Measurements from ENCODE around the gene ZEB2.

Gene ZEB2

DNA sequence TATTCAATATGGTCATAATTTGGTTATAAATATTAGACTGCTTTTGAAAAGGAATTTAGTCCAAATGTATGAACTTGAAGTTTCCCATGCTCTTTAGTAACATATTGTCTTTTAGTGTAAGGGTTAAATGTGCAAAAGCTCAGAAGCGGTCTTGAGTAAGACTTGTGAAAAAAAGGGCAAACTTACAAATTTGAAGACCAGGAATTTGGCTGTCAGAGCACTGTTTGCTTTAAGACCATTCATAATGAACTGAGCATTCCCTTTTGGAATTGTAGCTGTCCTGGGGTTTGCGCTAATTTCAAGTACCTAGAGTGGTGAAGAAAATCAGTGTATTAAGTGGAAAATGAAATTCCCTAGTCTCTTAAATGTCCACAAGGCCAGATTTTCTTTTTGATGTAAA lies 6.9 kb upstream of the ZEB2 start:
- no peak for DNase-seq

DNA sequence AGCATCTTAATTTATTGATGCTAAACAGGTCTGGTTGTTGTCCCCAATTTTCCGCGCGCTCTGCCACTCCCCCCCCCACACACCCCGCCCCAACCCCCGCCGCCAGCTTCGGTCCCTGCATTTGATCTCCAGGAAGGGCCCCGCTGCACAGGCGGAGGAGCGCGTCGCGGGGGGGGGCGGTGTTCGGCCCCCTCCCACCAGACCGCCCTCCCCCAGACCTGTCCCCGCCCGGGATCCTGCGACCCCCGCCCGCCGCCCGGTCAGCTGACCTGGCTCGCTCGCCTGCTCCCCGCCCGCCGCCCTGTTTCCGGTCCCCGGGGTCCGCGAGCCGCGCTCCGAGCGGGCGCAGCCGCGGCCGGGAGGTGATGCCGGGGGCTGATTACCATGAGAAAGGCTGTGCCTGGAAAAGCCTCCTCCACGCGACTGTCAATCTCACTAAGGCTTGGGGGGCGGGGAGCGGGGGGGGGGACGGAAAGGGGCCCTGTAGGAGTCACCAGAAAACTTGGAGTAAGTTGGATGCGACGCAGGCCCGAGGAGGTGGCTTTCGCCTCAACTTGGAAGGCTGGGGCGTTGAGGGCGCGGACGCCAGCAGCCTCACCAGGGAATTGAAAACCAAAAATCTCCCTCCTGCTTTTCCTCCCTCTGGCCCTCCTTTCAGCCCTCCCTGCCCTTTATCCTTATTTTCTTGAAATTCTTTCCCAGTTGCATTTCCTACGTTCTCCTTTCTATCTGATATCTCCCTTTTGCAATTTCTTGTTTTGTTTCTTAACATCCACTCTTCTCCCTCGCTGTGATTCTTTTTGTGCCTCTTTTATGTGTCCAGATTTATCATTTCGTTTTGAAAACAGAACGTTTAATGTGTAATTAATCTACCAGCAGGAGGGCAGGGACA lies 4.4 kb upstream of the ZEB2 start:
- peak; percentile 40 for DNase-seq

DNA sequence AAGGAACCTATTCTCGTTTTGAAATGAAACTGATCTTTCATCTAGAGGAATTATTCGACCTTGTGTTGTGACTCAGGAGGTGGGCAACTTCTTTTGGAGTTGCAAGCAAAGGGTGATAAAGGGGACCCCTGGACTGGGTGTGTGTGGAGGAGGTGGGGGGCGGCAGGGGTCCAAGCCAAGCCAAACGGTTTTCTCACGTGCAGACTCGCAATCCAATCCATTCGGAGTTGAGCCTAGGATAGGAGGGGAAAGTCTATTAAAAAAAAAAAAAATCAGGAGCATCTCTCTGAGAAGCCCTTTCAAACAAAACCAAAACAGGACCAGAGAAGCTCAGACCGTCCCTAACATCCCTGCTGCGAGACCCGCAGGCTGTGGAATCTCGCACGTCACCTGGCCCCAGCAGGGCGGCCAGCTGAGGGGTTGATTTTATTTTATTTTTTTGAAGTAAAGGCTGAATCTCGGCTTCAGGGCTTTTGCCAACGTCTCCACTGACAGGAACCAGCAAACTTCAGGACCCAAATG lies 3.7 kb upstream of the ZEB2 start:
- DNase-seq = no peak

DNA sequence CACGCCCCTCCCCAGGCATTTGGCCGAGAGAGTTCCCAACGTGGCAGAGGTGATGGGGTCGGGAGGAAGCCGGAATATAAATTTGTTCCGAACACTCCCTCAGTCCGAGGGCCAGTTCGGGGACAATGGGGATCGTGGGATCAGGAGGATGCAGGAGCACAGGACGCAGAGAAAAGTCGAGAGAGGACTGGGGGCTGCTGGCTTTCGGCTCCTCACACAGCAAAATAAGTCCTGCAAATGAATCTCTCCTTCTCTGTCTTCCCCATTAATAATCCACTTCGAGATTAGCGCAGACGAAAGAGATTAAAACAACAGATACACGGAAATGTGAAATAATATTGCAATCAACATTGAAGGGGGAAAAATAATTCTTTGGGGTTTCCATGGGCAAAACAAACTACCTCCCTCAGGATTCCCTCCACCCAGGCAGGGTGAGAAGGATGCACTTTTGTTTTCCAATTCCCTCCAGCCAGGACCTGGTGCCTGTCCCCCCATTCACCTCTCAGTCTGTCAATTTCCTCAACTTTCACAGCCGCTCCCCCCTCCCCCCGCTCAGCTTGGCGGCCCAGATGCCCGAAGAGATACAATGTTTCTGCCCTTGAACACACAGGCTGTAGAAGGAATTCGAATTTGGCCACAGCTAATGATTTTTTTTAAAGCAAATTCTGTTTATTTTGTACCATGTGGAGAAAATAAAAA lies 3.1 kb upstream of the ZEB2 start:
- no peak for DNase-seq

DNA sequence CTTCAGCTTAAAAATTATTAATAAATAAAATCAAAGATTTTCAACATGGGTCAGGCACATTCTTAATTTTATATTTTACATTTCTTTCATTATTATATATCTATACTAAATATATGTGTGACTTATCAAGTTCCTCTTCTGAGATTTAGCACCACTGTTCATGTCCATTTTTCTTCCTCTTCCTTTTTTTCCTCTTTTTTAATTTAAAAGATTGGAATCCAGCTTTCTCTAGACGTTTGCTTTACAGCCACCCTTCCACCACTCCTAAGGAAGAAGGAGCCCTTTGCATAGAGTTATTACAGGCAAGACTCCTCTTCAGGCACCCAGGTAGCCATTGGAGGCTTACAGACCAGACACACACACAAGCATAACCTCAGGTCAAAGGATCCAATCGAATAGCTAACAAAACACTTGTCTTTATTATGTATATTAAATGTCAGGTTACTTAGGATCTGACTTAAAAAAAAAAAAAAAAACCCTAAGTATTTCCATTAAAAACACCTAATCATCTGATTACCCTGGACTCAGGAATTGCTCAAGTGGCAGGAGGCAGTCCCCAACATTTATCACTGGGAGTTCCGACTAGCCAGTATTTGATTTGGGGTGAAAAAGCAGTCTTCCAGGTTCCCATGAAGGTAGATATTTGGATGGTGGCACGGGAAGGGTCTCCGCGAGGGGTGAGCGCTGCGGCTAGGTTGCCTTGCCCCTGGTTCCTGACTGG lies 2.4 kb upstream of the ZEB2 start:
- DNase-seq = no peak

DNA sequence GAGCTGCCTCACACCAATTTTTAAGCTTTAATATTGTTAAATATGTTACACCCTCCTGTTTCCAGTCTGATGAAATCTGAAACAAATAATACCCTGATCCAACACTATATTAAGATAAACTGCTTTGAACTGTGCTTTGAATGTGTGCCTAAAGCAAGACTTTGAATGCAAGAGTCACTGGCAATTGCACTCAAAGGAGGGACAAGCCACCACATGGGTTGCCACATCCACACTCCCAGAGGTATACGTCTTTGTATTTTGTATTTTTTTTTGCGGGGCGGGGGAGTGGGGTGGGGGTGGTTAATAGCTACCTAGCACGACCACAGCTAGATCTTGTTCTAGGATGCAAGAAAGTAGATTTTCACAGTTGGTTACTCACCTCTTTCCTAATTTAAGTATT lies 1.8 kb upstream of the ZEB2 start:
- no peak for DNase-seq

DNA sequence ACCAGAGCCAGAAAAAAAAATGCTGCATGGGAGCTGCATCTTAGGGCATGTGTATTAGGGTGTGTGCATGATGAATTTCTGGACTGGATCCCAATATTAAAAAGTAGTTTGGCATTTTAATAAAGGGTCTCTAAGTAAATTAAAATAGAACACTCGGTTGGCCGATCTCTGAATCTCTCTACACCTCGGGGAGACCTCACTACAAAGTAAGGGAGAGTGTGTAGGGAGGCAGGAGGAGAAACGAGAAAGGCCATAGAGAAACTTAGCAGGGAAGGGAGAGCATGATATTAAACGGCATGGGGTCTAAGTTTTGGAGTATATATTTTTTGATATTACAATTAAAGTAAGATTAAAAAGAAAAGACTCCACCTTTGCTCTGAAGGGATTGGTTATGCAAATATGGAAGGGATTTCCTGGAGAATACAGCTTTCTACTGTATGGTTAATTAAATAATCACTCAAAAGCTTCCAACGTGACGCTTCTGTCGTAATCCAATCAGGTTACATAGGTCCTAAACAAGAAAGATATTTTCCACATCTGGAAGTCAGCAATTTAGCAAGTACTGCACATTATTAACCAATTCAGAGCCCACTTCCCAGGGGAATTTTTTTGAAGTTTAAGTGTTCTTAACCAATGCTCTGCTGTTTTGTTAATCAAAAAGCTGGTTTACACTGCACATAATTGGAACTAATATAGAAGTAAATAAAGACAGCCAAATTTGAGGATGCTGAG lies 1.0 kb upstream of the ZEB2 start:
- no peak for DNase-seq

DNA sequence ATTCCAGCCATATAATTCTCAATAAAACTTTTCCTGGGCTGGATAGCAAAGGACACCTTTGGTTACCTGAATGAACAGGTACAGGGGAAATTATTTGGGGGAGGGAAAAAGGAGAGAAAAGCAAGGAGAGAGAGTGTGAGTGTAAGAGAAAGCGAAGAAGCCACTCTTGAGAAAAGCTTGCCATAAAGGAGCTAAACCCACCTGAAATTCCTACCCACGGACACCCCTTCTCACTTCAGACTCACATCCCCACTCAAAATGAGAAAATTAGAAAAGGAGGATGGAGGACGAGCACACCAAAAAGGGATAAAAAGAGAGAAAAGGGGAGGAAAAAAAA lies 354 bp downstream of the ZEB2 start:
- no peak for DNase-seq

DNA sequence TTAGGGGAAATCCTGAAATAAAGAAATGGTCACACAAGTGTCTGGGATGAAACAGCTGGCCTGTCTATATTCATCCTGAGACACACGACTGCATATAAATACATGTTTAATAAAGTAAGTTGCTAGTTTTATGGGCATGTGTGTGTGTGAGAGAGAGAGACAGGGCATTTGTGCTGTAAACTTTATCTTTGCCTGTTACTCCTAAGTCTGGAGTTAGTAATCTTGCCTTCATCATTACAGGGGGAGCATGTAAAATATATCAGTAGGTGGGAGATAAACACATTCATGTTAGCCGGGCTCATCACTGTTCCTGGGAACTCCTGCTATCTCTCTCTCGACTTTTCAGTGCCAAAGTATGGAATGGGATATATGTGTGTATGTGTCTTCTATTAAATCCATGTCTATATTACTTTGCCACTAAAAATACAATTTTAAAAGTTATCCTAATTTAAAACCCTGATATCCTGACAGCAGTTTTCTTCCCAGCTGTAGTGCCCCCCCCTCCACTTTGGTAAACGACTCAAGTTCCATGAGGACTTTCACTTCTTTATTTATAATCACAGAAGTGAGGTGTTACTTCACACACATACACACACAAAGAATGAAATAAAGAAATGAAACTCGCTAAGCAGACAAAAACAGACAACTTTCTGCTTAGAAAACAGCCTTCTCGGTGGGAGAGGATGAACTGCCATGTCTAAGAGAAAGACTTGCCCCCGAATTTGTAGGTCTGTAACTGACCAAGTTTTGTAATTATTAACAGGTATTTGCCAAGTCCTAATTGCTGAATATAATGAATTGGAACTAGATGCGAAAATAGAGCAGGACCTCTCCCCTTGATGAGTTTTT lies 947 bp downstream of the ZEB2 start:
- no peak for DNase-seq

DNA sequence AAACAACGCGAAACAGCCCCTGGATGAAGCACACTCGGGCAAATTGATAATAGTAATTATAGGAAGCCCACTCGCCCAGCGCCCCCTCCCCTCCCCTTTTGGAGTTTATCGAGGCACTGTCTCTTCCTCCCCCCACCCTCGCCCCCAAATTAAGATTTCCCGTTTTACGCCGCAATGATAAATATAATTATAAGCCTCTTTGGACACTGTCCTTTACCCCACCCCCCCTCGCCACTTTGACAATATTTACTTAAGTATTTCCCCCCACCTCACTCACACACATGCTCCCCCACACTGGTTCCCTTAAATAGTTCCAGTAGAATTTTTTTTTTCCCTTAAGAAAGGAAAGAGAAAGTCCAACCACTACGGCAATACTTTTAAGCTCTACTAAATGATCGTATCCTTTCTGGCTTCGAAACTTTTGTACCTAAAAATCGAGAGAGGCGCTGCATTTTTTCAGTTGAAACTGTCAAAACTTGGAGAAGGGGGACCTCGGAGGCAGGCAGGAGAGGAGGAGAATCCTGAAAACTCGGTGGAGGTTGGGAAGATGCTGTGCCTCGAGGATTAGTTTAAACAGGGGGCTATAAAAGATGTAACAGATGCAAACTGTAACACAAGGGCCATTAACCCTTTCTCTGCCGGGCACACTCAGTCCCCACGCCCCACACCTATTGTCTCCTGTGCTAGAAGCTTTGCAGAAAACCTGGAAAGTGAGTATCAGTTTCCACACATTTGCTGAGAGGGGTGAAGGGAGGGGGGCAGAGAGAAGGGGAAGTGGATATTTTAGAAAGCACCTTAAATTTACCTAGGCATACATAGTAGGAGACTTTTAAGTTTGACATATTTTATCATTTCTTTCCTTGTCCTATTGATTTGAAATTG lies 1.8 kb downstream of the ZEB2 start:
- DNase-seq = no peak

DNA sequence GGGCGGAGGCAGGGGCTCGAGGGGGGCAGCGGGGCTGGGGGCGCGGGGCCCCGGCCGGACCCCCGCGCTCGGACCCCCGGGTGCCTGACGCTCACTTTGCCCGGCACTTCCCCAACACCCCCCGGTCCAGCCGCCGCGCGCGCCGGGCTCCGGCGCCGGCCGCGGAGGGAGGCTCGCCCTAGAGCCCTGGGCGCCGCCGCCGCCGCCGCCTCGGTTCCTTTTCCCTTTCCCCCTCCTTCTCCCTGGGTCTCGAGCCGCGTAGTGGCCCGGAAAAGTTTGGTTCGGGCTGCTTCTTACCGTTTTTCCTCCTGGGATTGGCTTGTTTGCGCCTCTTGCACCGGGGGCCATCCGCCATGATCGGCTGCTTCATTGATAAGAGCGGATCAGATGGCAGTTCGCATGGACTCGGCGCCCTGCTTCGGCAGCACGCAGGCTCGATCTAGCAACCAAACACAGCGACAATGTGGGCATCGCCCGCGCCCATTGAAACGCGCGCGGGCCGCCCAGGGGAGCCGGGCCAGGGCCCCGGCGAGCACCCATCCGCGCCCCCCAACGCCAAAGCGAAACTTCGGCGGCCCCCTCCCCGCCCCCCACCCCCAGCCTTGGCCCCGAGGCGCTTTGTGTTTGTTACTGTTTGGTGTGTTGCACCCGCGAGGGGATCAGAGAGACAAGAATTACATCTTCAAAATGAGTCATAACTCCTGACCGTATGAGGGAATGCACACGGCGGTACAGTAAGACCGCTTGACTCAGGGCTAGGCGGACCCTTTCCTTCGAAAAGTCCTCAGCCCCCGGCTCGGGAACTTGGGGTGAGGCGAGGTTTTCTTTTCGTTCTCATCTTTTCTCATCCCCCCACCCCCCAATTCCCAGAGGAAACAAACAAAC lies 2.7 kb downstream of the ZEB2 start:
- no peak for DNase-seq

DNA sequence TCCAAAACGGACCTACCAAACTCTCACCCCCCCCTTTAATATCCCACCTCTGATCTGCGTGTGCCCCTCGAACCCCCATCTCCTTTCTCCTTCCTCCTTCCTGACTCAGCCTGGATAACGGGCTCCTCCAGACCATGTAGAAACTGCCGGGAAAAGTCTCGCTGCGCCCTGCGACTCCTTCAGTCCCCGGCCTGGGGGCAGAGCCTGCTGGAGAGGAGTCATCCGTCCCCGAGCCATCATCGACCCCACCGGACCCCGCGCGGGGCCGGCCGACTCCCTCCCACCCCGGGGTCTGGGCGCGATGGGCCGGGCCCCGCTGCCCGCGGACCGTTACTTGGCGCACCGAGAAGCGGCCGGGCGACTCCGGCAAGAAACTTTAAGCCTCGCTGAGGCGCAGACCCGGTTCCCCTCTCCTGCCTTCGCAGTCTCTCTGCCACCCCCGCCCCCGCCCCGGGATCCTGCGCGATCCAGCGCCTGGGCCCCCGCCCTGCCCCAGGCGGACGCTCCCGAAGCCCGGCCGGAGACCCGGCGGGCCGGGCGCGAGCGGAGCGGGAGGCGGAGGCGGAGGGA lies 3.4 kb downstream of the ZEB2 start:
- DNase-seq = no peak

DNA sequence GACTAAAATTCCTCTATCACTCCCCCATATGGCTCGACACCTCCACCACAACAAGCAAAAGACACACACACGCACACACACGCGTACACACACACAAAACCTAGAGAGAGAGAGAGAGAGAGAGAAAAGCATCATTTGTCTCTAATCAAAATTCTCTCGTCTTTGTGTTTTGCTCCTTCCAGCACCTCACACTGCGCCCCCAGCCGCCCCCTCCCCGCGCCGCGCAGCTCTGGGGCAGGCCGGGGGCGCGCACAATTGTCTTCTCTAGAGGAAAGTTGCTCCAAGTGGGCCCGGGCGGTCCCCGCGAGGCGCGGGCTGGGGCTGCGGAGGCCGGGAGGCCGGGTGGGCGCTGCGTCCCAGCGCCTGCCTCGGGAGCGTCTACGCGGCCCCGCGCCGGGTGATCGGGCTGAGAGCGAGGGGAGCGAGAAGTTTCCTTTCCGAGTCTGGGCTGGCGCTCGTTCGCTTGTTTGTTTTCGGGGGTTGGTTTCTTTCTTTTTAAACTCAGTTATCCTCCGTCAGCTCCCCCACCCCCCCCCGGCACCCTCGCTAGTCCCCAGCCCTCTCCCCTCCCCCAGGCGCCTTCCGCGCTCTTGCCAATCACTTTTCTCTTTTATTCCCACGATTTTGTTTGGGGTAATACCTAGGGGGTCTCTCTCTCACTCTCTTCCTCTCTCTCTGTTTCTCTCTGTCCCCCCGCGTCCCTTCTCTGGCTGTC lies 4.1 kb downstream of the ZEB2 start:
- no peak for DNase-seq

DNA sequence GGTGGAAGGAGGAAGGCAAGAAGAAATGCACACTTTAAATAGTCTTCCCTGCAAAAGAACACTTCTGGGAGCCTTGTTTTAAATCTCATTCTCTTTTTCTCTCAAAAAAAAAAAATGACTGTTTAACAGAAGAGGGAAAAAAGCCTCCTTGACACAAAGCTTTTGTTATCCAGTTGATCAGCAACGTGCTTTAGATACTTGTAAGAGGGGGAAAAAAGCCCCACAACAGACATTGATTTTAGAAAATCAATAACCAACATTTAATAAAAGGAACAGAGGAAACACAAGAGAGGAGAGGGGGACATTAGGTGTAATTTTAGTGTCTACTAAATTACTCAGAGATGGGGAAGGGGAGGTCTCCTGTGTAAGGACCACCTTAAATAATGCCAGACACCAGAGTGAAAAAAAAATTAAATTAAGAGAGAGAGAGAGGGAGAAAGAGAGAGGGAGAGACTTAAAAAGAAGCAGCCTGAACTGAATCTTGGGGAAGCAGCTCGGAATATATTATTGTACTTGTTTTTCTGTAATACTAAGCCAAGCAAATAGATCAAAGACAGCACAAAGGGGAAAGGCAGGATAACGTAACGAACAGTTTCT lies 4.7 kb downstream of the ZEB2 start:
- DNase-seq = no peak

DNA sequence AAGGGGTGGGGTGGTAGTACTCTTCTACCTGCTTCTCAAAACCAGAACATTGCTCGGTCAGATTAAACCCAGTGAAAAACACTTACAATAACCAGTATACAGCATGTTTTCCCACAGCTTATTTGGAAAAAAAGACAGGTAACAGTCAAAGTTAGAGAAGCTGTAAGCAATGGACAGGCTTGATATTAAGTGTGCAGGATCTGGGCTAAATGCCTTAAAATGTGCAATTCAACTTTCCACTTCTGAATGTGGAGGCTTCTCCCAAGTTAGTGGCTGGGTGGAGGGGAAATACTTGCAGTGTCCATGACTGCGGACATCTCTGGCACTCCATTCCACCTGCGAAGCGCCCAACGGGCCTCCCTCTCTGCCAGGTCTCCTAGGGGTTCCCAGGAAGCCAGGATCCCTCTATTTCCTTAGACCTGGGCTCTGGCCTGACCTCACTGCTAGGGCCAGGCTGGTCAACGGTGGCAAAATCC lies 5.3 kb downstream of the ZEB2 start:
- DNase-seq = no peak

DNA sequence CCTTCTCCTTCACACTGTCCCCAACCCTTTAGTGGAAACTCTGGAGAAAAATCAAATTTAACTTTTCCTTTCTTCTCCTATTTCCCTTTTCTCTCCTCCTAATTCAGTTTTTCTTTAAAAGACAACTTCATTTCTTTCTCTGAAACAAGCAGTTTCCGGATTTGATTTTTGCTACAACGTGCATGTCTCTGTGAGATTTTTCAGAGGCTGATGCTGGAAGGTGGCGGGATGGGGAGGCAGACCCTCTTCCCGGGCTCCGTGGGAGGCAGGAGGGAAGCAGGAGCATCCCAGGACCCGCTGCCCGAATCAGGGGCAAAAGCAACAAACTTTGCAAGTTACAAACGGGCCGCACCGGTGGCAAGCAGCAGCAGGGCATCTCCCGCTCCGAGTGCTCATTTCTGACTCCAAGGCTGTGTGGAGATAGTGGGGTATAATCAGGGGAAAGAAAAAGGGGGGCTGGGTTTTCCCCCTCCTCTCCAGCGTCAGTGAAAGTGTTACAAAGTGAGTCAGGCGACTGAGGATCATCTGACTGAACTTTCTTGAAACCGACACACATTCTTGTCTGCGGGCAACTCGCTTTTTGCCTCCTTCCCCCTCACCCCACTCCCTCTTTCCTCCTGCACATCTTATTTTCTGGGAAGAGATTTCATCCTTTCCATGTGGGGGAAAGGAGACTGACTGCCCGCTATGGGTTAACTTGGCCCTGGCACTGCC lies 6.4 kb downstream of the ZEB2 start:
- DNase-seq = no peak

DNA sequence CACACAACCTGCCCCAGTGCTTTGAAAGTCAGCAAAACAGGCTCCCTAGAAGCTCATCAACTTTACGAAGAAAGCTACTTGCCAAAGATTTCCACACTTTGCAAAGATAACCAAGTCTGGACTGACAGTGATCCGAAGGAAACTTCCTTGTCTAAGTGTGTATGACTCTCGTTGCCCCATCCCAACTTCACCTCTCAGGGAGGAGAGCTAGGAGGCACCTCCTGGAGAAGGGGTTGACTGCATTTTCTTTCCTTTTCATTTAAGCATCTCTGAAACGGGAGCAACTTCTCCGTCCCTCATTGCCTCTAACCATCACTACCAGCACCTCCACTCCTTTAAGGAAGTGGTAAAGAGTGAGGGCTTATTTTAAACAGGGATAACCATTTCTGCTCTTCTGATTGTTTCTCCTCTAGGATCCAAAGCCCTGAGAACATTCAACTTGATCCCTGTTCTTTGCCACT lies 7.0 kb downstream of the ZEB2 start:
- no peak for DNase-seq
